RWPE1 (cell line): ENCODE data around the gene NBAS.

Experiments used
- CTCF ChIA-PET: fragments of 350-600 bp; sonication (Branson Sonifier 250); formaldehyde crosslinking; extraction: SDS; loops from one replicate; lab custom pipeline; 2021; lab: Yijun Ruan, JAX
- POLR2A ChIA-PET: fragments of 400-600 bp; formaldehyde crosslinking; extraction: SDS; loops from one replicate; lab custom pipeline; 2020; ENCODE audit warnings: antibody characterized with exemption; ENCODE audit not compliant: low non-redundant PET; lab: Yijun Ruan, JAX
- DNase-seq: peaks from one replicate; pipeline ENCODE4 v3.0.0; 2012; ENCODE audit warnings: low spot score
- H3K27ac ChIP-seq: fragments of 450-650 bp; 2 replicates; pipeline ENCODE4 v1.5.1; 2017
- TF ChIP-seq, protein P1 (sequence below): fragments of 450-650 bp; conservative IDR thresholded peaks from 2 replicates; pipeline ENCODE4 v1.5.1; 2017; ENCODE audit warnings: low read depth, mild to moderate bottlenecking

NBAS gene

DNA sequence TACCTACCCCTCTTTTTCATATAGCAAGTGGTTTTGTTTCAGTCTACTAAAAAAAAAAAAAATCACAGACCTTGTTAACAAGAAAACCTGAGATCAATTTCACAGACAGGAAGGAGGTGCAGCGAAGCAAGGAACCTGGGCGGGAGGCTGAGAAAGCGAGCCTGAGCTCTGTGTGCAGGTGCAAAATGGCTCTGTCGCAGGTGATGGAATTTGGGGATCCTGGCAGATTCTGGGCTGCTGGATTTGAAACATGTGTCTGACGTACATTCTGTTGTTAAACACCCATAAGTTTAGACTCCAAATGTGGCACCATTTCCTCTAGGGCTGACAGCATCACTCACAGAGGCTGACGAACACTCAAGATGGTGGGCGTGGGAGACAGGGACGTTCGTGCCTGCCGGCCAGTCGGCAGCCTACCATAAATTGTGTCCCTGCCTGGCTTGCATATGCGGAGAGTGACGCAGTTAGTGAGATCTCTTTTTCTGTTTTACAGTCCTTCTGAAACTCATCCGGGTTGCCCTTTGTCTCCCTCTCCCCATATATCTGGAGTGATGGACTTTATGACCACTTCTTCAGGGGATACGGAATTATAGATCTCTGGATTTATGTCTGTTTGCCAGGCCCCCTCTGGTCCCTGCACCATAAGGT, 21.7 kb upstream of the NBAS start:
- H3K27ac ChIP-seq: no peak overlapping the region
- DNase-seq: no peak
- TF ChIP-seq, protein P1, sequence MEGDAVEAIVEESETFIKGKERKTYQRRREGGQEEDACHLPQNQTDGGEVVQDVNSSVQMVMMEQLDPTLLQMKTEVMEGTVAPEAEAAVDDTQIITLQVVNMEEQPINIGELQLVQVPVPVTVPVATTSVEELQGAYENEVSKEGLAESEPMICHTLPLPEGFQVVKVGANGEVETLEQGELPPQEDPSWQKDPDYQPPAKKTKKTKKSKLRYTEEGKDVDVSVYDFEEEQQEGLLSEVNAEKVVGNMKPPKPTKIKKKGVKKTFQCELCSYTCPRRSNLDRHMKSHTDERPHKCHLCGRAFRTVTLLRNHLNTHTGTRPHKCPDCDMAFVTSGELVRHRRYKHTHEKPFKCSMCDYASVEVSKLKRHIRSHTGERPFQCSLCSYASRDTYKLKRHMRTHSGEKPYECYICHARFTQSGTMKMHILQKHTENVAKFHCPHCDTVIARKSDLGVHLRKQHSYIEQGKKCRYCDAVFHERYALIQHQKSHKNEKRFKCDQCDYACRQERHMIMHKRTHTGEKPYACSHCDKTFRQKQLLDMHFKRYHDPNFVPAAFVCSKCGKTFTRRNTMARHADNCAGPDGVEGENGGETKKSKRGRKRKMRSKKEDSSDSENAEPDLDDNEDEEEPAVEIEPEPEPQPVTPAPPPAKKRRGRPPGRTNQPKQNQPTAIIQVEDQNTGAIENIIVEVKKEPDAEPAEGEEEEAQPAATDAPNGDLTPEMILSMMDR: no peak
- POLR2A ChIA-PET: no interaction called here
- CTCF ChIA-PET: no interaction called here

DNA sequence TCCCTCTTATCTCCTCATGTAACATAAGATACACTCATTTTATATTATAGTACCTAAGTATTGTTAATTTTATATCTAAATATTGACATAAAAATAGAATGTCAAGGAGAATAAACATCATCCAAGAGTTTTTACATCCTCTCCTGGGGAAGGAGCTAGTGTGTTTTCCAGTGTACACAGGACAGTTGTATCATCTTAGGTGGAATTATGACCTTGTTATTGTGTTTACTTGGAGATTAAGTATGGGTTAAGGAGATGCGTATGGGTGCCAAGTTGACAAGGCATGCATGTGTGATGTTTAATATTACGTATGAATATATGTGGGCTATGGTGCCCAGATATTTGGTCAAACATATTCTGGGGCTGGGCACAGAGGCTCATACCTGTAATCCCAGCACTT, 19.3 kb upstream of the NBAS start:
- POLR2A ChIA-PET: no interaction called here
- CTCF ChIA-PET: no interaction called here
- TF ChIP-seq, protein P1: no peak
- DNase-seq: no peak
- no peak overlapping the region for H3K27ac ChIP-seq

DNA sequence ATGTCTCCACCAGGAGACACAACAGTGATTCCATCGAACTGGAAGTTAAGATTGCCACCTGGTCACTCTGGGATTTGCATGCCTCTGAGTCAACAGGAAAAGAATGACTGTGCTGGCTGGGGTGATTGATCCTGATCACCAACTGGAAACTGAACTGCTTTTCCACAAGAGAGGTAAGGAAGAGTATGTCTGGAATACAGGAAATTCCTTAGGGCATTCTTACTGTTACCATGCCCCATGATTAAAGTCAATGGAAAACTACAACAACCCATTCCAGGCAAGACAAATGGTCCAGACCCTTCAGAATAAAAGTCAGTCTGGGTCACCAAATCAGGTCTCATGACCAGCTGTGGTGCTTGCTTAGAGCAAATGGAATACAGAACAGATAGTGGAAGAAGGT, 18.5 kb upstream of the NBAS start:
- CTCF ChIA-PET: no interaction called here

DNA sequence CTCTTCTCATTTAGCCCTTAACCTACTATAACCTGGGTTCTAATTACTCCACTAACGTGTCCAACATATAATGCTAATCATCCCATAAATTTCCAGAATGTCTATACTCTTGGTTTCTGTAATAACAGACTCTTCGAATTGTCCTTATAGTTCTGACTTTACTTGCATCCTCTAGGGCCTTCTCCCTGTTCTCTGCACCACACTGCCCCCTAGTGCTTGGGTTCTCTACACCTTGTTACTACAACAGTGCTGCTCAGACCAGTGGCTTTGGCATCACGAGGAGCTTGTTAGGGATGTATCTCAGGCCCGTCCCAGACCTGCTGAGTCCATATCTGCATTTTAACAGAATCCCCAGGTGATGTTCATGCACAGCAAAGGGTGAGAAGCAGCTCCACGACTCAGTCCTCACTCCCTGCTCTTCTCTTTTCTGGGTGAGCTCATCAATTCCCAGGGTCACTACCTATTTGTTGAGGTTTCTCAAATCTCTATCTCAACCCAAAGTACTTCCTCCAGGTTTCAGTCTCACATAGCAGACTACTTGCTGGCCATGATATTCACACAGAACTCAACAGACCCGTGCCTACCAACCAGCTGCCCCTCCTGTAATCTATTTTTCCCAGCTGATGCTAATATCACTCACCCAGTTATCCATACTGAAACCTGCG, 16.1 kb upstream of the NBAS start:
- CTCF ChIA-PET: interaction anchor here (0.5 to 1.5 kb wide), 28 partner anchors 9 to 1822 kb away, joined by 3 to 9 read pairs (median 3); partner anchors contain the start of genes DDX1 and NBAS
- H3K27ac ChIP-seq: no peak overlapping the region
- TF ChIP-seq, protein P1: peak; percentile 75
- POLR2A ChIA-PET: no interaction called here
- DNase-seq: peak; percentile 51

More for the DNA sequence above, 18.5 kb upstream of the NBAS start:
- POLR2A ChIA-PET: no interaction called here
- TF ChIP-seq, protein P1: no peak
- no peak overlapping the region for H3K27ac ChIP-seq
- DNase-seq: no peak

DNA sequence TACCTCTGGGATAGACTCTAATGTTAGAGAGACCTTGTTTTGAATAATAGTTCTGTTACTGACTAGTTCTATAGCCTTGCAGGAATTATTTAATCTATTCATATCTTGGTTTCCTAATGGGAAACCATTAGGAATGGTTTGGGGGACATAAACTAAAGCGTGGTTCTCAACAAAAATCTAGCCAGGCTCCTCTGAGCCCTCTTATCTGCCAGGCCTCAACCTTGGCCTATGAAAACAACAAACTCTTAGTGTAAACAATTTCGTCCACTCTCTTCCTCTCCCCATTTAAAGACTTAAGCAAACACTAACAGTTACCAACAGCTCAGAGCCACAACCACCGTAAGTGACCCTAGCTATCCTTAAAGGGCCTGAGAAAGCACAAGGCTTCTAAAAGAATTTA, 10.6 kb upstream of the NBAS start:
- H3K27ac ChIP-seq: no peak overlapping the region
- ChIA-PET POLR2A (no interaction called here), CTCF (no interaction called here)
- TF ChIP-seq, protein P1: no peak
- DNase-seq: no peak

DNA sequence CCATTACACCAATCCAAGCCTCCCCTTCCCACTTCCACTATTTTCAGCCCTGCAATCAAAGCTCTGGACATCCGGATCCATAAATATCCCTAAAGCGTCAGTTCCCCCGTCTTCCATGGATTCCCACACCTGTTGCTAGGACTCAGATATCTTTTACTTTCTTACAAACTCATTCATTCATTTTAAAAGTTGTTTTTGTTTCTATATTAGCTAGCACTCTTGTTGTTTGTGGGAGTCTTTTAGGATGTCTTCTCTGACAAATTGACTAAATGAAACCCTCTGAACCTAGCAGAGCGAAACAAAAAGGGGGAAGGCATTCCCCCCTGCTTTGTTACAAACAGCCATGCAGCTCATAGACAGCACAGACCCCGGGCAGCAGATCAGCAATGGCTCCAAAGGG, 9.0 kb upstream of the NBAS start:
- TF ChIP-seq, protein P1: no peak
- ChIA-PET CTCF (no interaction called here), POLR2A (no interaction called here)
- no peak for DNase-seq
- no peak overlapping the region for H3K27ac ChIP-seq
